Islet of Langerhans (tissue), 1 donor: Measurements from ENCODE around the gene CDC42BPB.

ENCODE experiments used
- FAIRE-seq: peaks from one replicate; lab custom pipeline; 2011; peaks lifted over from hg19 to GRCh38; lab: Jason Lieb, UNC

CDC42BPB gene

GRCh38 chr14:103019236-103019635 is 38.1 kb downstream of the CDC42BPB start:
- no peak for FAIRE-seq

GRCh38 chr14:103016594-103016993 is 40.8 kb downstream of the CDC42BPB start:
- no peak for FAIRE-seq

- FAIRE-seq, result no peak
These were observed 41.3 kb downstream of the CDC42BPB start for GRCh38 chr14:103016071-103016470.

- FAIRE-seq, result no peak
These were observed 41.9 kb downstream of the CDC42BPB start for GRCh38 chr14:103015426-103015825.

- FAIRE-seq, result no peak
These were observed 42.7 kb downstream of the CDC42BPB start for GRCh38 chr14:103014466-103015228.

- no peak for FAIRE-seq
These were observed 44.3 kb downstream of the CDC42BPB start for GRCh38 chr14:103013028-103013427.

- no peak for FAIRE-seq
These were observed 47.8 kb downstream of the CDC42BPB start for GRCh38 chr14:103009559-103009958.

GRCh38 chr14:103008768-103009357 is 48.5 kb downstream of the CDC42BPB start:
- FAIRE-seq, result no peak

GRCh38 chr14:103008126-103008525 is 49.2 kb downstream of the CDC42BPB start:
- FAIRE-seq, result no peak

- no peak for FAIRE-seq
These were observed 49.8 kb downstream of the CDC42BPB start for GRCh38 chr14:103007555-103007954.

GRCh38 chr14:103006991-103007520 is 50.3 kb downstream of the CDC42BPB start:
- no peak for FAIRE-seq

GRCh38 chr14:103006106-103006505 is 51.2 kb downstream of the CDC42BPB start:
- no peak for FAIRE-seq

- FAIRE-seq, result no peak
These were observed 53.5 kb downstream of the CDC42BPB start for GRCh38 chr14:103003850-103004249.

- FAIRE-seq, result no peak
These were observed 54.1 kb downstream of the CDC42BPB start for GRCh38 chr14:103003351-103003615.

GRCh38 chr14:103002578-103003350 is 54.6 kb downstream of the CDC42BPB start:
- FAIRE-seq, result no peak

GRCh38 chr14:103001651-103002396 is 55.5 kb downstream of the CDC42BPB start:
- FAIRE-seq, result no peak

- FAIRE-seq, result no peak
These were observed 56.1 kb downstream of the CDC42BPB start for GRCh38 chr14:103001226-103001625.

- no peak for FAIRE-seq
These were observed 56.9 kb downstream of the CDC42BPB start for GRCh38 chr14:103000291-103000921.

GRCh38 chr14:102999227-102999895 is 58.0 kb downstream of the CDC42BPB start:
- no peak for FAIRE-seq

- no peak for FAIRE-seq
These were observed 59.0 kb downstream of the CDC42BPB start for GRCh38 chr14:102998393-102998792.

- FAIRE-seq, result no peak
These were observed 60.4 kb downstream of the CDC42BPB start for GRCh38 chr14:102996941-102997340.
